Measurements from ENCODE around the gene PPP6R2.

GRCh38 chr22:50326225-50326955 is 16.7 kb upstream of the PPP6R2 start:
- TF ChIP-seq, protein P1, sequence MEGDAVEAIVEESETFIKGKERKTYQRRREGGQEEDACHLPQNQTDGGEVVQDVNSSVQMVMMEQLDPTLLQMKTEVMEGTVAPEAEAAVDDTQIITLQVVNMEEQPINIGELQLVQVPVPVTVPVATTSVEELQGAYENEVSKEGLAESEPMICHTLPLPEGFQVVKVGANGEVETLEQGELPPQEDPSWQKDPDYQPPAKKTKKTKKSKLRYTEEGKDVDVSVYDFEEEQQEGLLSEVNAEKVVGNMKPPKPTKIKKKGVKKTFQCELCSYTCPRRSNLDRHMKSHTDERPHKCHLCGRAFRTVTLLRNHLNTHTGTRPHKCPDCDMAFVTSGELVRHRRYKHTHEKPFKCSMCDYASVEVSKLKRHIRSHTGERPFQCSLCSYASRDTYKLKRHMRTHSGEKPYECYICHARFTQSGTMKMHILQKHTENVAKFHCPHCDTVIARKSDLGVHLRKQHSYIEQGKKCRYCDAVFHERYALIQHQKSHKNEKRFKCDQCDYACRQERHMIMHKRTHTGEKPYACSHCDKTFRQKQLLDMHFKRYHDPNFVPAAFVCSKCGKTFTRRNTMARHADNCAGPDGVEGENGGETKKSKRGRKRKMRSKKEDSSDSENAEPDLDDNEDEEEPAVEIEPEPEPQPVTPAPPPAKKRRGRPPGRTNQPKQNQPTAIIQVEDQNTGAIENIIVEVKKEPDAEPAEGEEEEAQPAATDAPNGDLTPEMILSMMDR (conservative IDR thresholded peaks at IDR 0.05 in 1 of 2, IDR thresholded peaks at IDR 0.05 in 1 of 2; ENCODE audit: low read depth in 1 of 2, low read length in 2 of 2): no peak
- no peak for TF ChIP-seq EZH2 (IDR thresholded peaks at IDR 0.05; ENCODE audit: low read length, missing control alignments)
